GM23338 (cell line): ENCODE measurements around the gene SLC25A29. TPM values are rescaled to one million over a fixed set of nuclear protein-coding genes. Genes with fewer than 3 reads are reported as not detected.
A peak's percentile ranks its signal among the peaks of the same experiment; 100 is the strongest.

Source experiments
- ATAC-seq: fragments of 200-7000 bp; cut with Tn5 transposase; 3 replicates; pipeline ENCODE4 v1.9.1; 2020
- DNase-seq: peaks from one replicate; pipeline ENCODE4 v3.0.0-alpha.2; 2015; ENCODE audit warnings: low spot score
- H2AFZ ChIP-seq: fragments of 200-600 bp; sonication (generic); 2 replicates; pipeline ENCODE4 v1.8.0; 2016; ENCODE audit warnings: antibody characterized with exemption, mild to moderate bottlenecking, moderate library complexity
- H3F3A ChIP-seq: fragments of 200-600 bp; sonication (generic); replicated peaks from 2 replicates; pipeline ENCODE4 v1.8.0; 2017; ENCODE audit warnings: antibody characterized with exemption, mixed run types, low read depth
- H3K27ac ChIP-seq: fragments of 200-600 bp; sonication (generic); 2 replicates; pipeline ENCODE4 v1.6.1; 2016; ENCODE audit warnings: low read depth
- H3K27me3 ChIP-seq: fragments of 200-600 bp; sonication (generic); 2 replicates; pipeline ENCODE4 v1.8.0; 2016; ENCODE audit warnings: mild to moderate bottlenecking, mixed run types, moderate library complexity; ENCODE audit not compliant: insufficient read depth
- H3K36me3 ChIP-seq: fragments of 200-600 bp; sonication (generic); 2 replicates; pipeline ENCODE4 v1.8.0; 2016; ENCODE audit warnings: mild to moderate bottlenecking; ENCODE audit not compliant: insufficient read depth
- H3K4me1 ChIP-seq: fragments of 200-600 bp; sonication (generic); 2 replicates; pipeline ENCODE4 v1.8.0; 2016; ENCODE audit warnings: mild to moderate bottlenecking, moderate library complexity; ENCODE audit not compliant: insufficient read depth
- H3K4me2 ChIP-seq: fragments of 200-600 bp; sonication (generic); 2 replicates; pipeline ENCODE4 v1.7.1; 2017; ENCODE audit warnings: mixed run types
- H3K4me3 ChIP-seq: fragments of 200-600 bp; sonication (generic); 2 replicates; pipeline ENCODE4 v1.6.1; 2016; ENCODE audit warnings: mixed run types
- H3K79me2 ChIP-seq: fragments of 200-600 bp; sonication (generic); replicated peaks from 2 replicates; pipeline ENCODE4 v1.8.0; 2017; ENCODE audit warnings: mild to moderate bottlenecking; ENCODE audit not compliant: insufficient read depth
- H3K9me2 ChIP-seq: fragments of 200-600 bp; sonication (generic); 2 replicates; pipeline ENCODE4 v1.8.0; 2017; ENCODE audit not compliant: insufficient read depth
- H4K20me1 ChIP-seq: fragments of 200-600 bp; sonication (generic); replicated peaks from 2 replicates; pipeline ENCODE4 v1.8.0; 2017; ENCODE audit warnings: mild to moderate bottlenecking; ENCODE audit not compliant: insufficient read depth
- H3K27ac Mint-ChIP-seq: 2 replicates; pipeline ENCODE4 v1.8.0; 2020; ENCODE audit warnings: inconsistent platforms, mild to moderate bottlenecking, moderate library complexity, mixed read lengths
- H3K27me3 Mint-ChIP-seq: 3 replicates; pipeline ENCODE4 v1.8.0; 2022; ENCODE audit warnings: low read depth, mild to moderate bottlenecking, moderate library complexity, mixed read lengths, inconsistent platforms; ENCODE audit not compliant: insufficient read depth, poor library complexity
- H3K36me3 Mint-ChIP-seq: 3 replicates; pipeline ENCODE4 v1.8.0; 2021; ENCODE audit warnings: low read depth, mild to moderate bottlenecking, inconsistent platforms, moderate library complexity, mixed read lengths
- H3K4me1 Mint-ChIP-seq: 3 replicates; pipeline ENCODE4 v1.8.0; 2020; ENCODE audit warnings: mild to moderate bottlenecking, inconsistent platforms, mixed read lengths
- H3K4me3 Mint-ChIP-seq: 3 replicates; pipeline ENCODE4 v1.8.0; 2021; ENCODE audit warnings: moderate library complexity, mild to moderate bottlenecking, inconsistent platforms, mixed read lengths
- H3K9me3 Mint-ChIP-seq: 3 replicates; pipeline ENCODE4 v1.8.0; 2020; ENCODE audit warnings: moderate library complexity, mild to moderate bottlenecking, inconsistent platforms, mixed read lengths
- CREB1 ChIP-seq: fragments of 250-450 bp; sonication (Bioruptor Pico); IDR thresholded peaks from 2 replicates; pipeline ENCODE4 v1.5.0; 2020; ENCODE audit warnings: low read depth, mild to moderate bottlenecking, moderate library complexity
- EZH2 ChIP-seq: fragments of 200-600 bp; sonication (generic); IDR thresholded peaks from one replicate; pipeline ENCODE4 v1.8.0; 2017; ENCODE audit warnings: antibody characterized with exemption, mild to moderate bottlenecking, low read depth; ENCODE audit not compliant: unreplicated experiment
- EZH2phosphoT487 ChIP-seq: fragments of 200-600 bp; sonication (generic); IDR thresholded peaks from one replicate; pipeline ENCODE4 v1.8.1; 2018; ENCODE audit warnings: antibody characterized with exemption; ENCODE audit not compliant: unreplicated experiment
- NANOG ChIP-seq: IDR thresholded peaks from 2 replicates; pipeline ENCODE4 v1.6.1; 2016; ENCODE audit warnings: antibody characterized with exemption, borderline replicate concordance
- polyA plus RNA-seq: library from polyadenylated mRNA; unstranded; fragments of >200 nt; fragmentation: Nextera tagmentation; extraction: Ambion mirVana; gene quantifications from 2 replicates; pipeline ENCODE4 v1.2.1, GENCODE V29; 2016
- total RNA-seq: library from RNA; depleted of rRNA; stranded (reverse); fragments of >200 nt; shearing (Covaris generic); gene quantifications from 2 replicates; pipeline ENCODE4 v1.2.3, GENCODE V29; 2014
- TF ChIP-seq, protein P1 (sequence below): fragments of 250-450 bp; sonication (Bioruptor Pico); IDR thresholded peaks from 2 replicates; pipeline ENCODE4 v1.5.0; 2020; ENCODE audit warnings: mild to moderate bottlenecking, moderate library complexity
- TF ChIP-seq, protein P2 (sequence below), 2 experiments: fragments of 200-600 bp in 1 of 2; sonication (generic) in 1 of 2; conservative IDR thresholded peaks; 2 replicates each; pipeline versions ENCODE4 v1.5.1 to v1.6.1; 2016 to 2017; ENCODE audit warnings: antibody characterized with exemption in 2 of 2, low read depth in 2 of 2, mild to moderate bottlenecking in 2 of 2, moderate library complexity in 1 of 2

SLC25A29 gene
- total and polyA plus RNA-seq, 2 experiments from 2014 or later, result 65.6 to 206 TPM

DNA sequence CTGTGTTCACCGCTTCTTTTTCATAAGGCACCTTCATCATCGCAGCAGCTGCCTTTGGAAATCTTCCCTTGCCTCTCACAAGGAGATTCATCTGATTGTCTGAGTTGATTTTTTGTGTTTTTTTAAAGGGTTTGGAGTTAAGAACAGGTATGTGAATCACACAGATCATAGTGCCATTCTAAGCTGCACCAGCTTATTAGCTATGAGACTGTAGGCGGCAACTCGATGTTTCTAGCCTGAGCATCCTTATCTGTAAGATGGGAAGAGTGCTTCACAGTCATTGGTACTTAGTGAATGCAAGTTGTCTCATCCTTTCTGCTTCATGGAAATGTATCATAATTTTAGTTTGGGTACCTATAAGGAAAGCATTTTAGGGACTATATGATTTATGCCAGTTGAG is 32.0 kb downstream of the SLC25A29 start (continued):
- TF ChIP-seq, protein P1, sequence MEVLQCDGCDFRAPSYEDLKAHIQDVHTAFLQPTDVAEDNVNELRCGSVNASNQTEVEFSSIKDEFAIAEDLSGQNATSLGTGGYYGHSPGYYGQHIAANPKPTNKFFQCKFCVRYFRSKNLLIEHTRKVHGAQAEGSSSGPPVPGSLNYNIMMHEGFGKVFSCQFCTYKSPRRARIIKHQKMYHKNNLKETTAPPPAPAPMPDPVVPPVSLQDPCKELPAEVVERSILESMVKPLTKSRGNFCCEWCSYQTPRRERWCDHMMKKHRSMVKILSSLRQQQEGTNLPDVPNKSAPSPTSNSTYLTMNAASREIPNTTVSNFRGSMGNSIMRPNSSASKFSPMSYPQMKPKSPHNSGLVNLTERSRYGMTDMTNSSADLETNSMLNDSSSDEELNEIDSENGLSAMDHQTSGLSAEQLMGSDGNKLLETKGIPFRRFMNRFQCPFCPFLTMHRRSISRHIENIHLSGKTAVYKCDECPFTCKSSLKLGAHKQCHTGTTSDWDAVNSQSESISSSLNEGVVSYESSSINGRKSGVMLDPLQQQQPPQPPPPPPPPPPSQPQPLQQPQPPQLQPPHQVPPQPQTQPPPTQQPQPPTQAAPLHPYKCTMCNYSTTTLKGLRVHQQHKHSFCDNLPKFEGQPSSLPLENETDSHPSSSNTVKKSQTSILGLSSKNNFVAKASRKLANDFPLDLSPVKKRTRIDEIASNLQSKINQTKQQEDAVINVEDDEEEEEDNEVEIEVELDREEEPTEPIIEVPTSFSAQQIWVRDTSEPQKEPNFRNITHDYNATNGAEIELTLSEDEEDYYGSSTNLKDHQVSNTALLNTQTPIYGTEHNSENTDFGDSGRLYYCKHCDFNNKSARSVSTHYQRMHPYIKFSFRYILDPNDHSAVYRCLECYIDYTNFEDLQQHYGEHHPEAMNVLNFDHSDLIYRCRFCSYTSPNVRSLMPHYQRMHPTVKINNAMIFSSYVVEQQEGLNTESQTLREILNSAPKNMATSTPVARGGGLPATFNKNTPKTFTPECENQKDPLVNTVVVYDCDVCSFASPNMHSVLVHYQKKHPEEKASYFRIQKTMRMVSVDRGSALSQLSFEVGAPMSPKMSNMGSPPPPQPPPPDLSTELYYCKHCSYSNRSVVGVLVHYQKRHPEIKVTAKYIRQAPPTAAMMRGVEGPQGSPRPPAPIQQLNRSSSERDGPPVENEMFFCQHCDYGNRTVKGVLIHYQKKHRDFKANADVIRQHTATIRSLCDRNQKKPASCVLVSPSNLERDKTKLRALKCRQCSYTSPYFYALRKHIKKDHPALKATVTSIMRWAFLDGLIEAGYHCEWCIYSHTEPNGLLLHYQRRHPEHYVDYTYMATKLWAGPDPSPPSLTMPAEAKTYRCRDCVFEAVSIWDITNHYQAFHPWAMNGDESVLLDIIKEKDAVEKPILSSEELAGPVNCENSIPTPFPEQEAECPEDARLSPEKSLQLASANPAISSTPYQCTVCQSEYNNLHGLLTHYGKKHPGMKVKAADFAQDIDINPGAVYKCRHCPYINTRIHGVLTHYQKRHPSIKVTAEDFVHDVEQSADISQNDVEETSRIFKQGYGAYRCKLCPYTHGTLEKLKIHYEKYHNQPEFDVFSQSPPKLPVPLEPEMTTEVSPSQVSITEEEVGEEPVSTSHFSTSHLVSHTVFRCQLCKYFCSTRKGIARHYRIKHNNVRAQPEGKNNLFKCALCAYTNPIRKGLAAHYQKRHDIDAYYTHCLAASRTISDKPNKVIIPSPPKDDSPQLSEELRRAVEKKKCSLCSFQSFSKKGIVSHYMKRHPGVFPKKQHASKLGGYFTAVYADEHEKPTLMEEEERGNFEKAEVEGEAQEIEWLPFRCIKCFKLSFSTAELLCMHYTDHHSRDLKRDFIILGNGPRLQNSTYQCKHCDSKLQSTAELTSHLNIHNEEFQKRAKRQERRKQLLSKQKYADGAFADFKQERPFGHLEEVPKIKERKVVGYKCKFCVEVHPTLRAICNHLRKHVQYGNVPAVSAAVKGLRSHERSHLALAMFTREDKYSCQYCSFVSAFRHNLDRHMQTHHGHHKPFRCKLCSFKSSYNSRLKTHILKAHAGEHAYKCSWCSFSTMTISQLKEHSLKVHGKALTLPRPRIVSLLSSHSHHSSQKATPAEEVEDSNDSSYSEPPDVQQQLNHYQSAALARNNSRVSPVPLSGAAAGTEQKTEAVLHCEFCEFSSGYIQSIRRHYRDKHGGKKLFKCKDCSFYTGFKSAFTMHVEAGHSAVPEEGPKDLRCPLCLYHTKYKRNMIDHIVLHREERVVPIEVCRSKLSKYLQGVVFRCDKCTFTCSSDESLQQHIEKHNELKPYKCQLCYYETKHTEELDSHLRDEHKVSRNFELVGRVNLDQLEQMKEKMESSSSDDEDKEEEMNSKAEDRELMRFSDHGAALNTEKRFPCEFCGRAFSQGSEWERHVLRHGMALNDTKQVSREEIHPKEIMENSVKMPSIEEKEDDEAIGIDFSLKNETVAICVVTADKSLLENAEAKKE (CRISPR knock-in tag), result no peak
- TF ChIP-seq EZH2phosphoT487 (no peak), CREB1 (CRISPR knock-in tag) (no peak), EZH2 (no peak)

DNA sequence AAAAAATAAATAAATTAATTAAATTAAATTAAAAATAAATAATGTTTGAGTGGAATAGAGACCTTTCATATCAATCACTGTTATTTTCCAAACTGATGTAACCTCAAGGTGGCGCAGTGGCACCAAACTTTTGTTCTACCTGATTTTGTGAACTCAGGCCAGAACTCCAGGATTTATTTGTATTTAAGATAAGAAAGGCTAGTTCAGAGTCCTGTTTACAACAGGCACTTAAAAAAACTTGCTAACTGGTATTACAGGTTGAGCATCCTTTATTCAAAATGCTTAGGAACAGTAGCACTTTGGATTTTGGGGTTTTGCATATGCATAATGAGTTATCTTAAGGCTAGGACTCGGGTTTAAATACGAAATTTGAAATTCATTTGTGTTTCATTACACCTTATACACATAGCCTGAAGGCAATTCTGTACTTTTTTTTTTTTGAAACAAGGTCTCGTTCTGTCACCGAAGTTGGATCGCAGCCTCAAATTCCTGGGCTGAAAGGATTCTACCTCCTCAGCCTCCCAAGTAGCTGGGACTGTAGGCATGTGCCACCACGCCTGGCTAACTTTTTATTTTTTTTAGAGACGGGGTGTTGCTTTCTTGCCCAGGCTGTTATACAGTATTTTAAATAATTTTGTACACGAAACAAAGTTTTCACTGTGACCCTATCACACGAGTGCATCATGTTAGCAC is 34.9 kb downstream of the SLC25A29 start:
- Histone ChIP-seq H3K4me3 (no peak overlapping the region), H3K27me3 (no peaks in the 10 kb centered on the region), H2AFZ (no peak overlapping the region), H3K9me2 (no peaks in the 10 kb centered on the region), H3K4me2 (no peak overlapping the region), H4K20me1 (peaks cover 80% of the 10 kb centered on the region), H3K27ac (no peak overlapping the region), H3K4me1 (peaks cover 46% of the 10 kb centered on the region), H3K79me2 (peaks cover 97% of the 10 kb centered on the region), H3K36me3 (no peaks in the 10 kb centered on the region; the same call in 1 of the 2 replicates), H3F3A (0 out of 2 replicates have a peak, but pooled peaks cover 14% of the 10 kb centered on the region)
- DNase-seq, result peak; percentile 69
- Mint-ChIP-seq H3K36me3 (peaks cover 18% of the 10 kb centered on the region; the same call in 2 of the 3 replicates), H3K9me3 (no peaks in the 10 kb centered on the region), H3K27me3 (peaks cover 2% of the 10 kb centered on the region), H3K27ac (peak overlapping the region; percentile 26; the same call in 1 of the 2 replicates), H3K4me3 (no peak overlapping the region), H3K4me1 (peaks cover 47% of the 10 kb centered on the region)
- ATAC-seq, result no peak
- TF ChIP-seq, protein P2, sequence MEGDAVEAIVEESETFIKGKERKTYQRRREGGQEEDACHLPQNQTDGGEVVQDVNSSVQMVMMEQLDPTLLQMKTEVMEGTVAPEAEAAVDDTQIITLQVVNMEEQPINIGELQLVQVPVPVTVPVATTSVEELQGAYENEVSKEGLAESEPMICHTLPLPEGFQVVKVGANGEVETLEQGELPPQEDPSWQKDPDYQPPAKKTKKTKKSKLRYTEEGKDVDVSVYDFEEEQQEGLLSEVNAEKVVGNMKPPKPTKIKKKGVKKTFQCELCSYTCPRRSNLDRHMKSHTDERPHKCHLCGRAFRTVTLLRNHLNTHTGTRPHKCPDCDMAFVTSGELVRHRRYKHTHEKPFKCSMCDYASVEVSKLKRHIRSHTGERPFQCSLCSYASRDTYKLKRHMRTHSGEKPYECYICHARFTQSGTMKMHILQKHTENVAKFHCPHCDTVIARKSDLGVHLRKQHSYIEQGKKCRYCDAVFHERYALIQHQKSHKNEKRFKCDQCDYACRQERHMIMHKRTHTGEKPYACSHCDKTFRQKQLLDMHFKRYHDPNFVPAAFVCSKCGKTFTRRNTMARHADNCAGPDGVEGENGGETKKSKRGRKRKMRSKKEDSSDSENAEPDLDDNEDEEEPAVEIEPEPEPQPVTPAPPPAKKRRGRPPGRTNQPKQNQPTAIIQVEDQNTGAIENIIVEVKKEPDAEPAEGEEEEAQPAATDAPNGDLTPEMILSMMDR (conservative IDR thresholded peaks at IDR 0.05; ENCODE audit: low read depth in 2 of 2), result peak; percentile 59 to 62
- no peak for TF ChIP-seq NANOG
